Mammary epithelial cell (primary cell): ENCODE measurements around the gene FAM200B.

Experiments
- EZH2 ChIP-seq: IDR thresholded peaks from 2 replicates; pipeline ENCODE4 v1.6.1; 2012; ENCODE audit warnings: low read length, inconsistent platforms, borderline replicate concordance
- TF ChIP-seq, protein P1 (sequence below), 2 donors: IDR thresholded peaks in 1 of 2; conservative IDR thresholded peaks in 1 of 2; 2 replicates each; pipeline ENCODE4 v1.5.1; 2011 to 2012; ENCODE audit warnings: inconsistent platforms in 2 of 2, low read length in 2 of 2, mild to moderate bottlenecking in 2 of 2, control low read depth in 1 of 2, low read depth in 1 of 2; ENCODE audit not compliant: insufficient read depth in 1 of 2; ENCODE audit errors: extremely low read depth in 1 of 2

GRCh38 chr4:15652191-15652590 lies 29.4 kb upstream of the FAM200B start:
- TF ChIP-seq, protein P1, sequence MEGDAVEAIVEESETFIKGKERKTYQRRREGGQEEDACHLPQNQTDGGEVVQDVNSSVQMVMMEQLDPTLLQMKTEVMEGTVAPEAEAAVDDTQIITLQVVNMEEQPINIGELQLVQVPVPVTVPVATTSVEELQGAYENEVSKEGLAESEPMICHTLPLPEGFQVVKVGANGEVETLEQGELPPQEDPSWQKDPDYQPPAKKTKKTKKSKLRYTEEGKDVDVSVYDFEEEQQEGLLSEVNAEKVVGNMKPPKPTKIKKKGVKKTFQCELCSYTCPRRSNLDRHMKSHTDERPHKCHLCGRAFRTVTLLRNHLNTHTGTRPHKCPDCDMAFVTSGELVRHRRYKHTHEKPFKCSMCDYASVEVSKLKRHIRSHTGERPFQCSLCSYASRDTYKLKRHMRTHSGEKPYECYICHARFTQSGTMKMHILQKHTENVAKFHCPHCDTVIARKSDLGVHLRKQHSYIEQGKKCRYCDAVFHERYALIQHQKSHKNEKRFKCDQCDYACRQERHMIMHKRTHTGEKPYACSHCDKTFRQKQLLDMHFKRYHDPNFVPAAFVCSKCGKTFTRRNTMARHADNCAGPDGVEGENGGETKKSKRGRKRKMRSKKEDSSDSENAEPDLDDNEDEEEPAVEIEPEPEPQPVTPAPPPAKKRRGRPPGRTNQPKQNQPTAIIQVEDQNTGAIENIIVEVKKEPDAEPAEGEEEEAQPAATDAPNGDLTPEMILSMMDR (conservative IDR thresholded peaks at IDR 0.05 in 1 of 2, IDR thresholded peaks at IDR 0.05 in 1 of 2; ENCODE audit: extremely low read depth in 1 of 2, insufficient read depth in 1 of 2, low read depth in 1 of 2, low read length in 2 of 2): no peak
- TF ChIP-seq EZH2: no peak
